HG03442 (cell line): Measurements from ENCODE around the gene CRELD2.

ENCODE experiments used
- ATAC-seq: cut with Tn5 transposase; IDR thresholded peaks from one replicate; pipeline ENCODE4 v1.9.1; 2021; ENCODE audit warnings: mild to moderate bottlenecking, moderate library complexity; ENCODE audit not compliant: unreplicated experiment

Gene CRELD2

DNA sequence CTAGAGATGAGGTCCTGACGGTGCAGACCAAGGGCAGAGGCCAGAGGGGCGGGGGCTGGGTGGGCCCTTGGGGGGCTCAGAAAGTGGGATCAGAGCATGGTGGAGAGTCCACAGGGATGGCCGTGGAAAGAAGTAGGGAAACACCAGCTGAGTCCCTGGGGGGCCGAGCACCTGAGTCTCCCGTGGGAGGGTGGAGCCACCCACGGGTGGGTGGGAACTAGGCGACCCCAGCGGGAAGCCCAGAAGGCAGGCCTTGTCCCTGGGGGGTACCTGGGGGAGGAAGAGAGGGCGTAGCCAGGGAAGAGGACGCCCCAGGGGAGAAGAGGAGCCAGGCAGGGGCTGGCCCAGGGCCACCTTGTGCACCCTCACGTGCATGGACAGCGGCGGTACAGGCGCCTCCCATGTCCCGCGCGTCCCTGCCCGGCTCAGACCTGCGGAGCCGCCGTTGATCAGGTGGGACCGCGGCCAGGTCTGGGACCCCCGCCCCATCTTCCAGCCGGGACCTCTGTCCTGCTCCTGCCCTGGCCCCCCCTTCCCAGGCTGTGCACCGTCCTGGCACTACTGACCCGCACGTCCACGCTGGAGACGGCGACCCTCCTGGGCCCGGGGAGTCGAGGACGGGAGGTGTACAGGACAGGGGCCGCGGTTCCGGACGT, 10.2 kb downstream of the CRELD2 start:
- no peak for ATAC-seq

GRCh38 chr22:49929211-49929979, 11.0 kb downstream of the CRELD2 start:
- ATAC-seq: no peak

- no peak for ATAC-seq
Observed at GRCh38 chr22:49929994-49930575, 11.7 kb downstream of the CRELD2 start.

DNA sequence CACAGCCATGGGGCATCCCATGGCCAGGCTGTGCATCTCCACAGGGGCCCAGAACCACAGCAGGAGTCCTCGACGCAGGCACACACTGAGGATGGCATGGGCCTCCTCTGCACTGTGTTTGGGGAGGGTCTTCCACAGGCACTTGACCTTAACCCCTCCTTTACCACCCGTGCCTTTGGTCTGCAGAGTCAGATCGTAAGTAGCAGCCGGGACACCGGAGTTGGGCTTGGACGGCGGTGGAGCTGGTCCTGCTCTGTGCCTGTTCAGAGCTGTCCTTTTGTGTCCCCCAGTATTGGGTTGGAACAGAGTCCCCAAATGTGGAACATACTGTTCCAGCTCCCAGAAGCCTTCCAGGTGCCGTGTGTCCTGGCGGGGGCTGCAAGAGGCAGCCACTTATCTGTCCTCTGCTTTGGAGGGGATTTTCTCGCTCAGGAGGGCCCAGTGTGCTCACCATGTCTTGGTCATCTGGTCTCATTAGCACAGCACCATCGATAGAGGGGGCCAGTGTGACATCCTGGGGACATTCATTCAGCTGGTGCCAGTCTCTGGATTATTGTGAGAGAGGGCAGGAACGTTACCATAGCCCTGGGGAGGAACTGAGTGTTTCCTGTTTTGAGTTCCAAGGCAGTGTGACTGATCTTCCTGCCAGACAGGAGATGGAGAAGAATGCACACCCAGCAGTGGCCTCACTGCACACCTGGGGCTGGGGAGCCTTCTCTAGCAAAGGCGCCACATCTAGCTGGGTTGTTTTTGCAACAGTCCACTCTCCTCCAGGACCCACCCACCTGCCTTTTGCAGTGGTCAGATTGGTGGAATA, 12.4 kb downstream of the CRELD2 start:
- no peak for ATAC-seq

GRCh38 chr22:49933236-49934159, 15.1 kb downstream of the CRELD2 start:
- no peak for ATAC-seq

GRCh38 chr22:49934160-49934890, 15.9 kb downstream of the CRELD2 start:
- no peak for ATAC-seq

DNA sequence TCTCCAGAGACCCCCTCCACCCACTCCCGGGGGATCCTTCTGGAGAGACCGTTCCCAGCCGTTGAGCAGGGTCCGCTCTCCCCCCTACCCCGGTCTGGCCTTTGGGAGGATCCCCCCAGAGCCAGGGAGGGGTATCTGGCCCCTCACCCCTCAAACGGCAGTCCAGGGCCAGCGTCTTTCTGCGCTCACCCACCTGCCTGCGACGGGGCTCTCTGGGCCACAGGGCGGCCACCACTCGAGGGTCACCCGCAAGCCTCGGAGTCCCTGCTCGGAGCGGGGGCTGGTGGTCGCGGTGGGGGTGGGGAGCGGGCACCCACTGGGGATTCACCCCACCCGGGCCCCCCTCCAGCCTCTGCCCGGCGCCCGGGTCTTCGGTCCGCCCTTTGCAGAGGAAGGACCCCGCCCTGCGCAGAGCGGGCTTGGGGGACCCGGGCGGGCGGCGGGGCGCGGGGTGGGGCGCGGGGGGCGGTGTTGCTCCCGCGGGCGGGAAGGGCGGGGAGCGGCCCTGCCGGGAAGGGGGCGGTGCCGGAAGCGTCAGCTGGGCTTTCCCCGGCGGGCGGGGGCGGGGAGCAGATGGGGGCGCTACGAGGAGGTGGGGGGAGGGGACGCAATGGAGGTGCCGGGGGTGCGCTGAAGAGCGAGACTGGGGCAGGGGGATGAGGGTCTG, 16.6 kb downstream of the CRELD2 start:
- no peak for ATAC-seq

DNA sequence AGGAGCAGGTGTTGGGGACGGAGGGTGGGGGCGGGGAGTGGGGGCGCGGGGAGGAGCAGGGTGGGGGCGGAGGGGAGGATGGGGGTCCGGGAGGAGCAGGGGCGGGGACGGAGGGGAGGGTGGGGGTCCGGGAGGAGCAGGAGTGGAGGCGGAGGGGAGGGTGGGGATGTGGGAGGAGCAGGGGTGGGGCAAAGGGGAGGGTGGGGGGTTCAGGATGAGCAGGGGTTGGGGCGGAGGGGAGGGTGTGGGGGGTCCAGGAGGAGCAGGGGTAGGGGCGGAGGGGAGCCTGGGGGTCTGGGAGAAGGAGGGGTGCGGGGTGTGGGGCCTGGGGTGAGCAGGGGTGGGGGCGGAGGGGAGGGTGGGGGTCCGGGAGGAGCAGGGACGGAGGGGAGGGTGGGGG, 17.1 kb downstream of the CRELD2 start:
- no peak for ATAC-seq

GRCh38 chr22:49936018-49936972, 17.9 kb downstream of the CRELD2 start:
- ATAC-seq: peak; percentile 66

- ATAC-seq: no peak
Observed at GRCh38 chr22:49936973-49937757, 18.7 kb downstream of the CRELD2 start.

GRCh38 chr22:49937758-49938564, 19.5 kb downstream of the CRELD2 start:
- no peak for ATAC-seq

- no peak for ATAC-seq
Observed at GRCh38 chr22:49938565-49939136, 20.2 kb downstream of the CRELD2 start.

- ATAC-seq: no peak
Observed at GRCh38 chr22:49941507-49942316, 23.3 kb downstream of the CRELD2 start.

- ATAC-seq: no peak
Observed at GRCh38 chr22:49942565-49943404, 24.4 kb downstream of the CRELD2 start.
